Astrocyte (in vitro differentiated cells and primary cell): ENCODE results near the gene CABP1. TPM values are rescaled to one million over a fixed set of nuclear protein-coding genes. Genes with fewer than 3 reads are reported as not detected.
A peak's percentile ranks its signal among the peaks of the same experiment; 100 is the strongest.

ENCODE experiments used
- DNase-seq: peaks from one replicate; pipeline ENCODE4 v3.0.0-alpha.2; 2010; ENCODE audit warnings: low read depth
- FAIRE-seq: peaks from 2 replicates; lab custom pipeline; 2011; peaks lifted over from hg19 to GRCh38; lab: Jason Lieb, UNC
- H2AFZ ChIP-seq: 2 replicates; pipeline ENCODE4 v1.6.0; 2012; ENCODE audit warnings: low read depth, low read length, inconsistent platforms
- H3K27ac ChIP-seq: 2 replicates; pipeline ENCODE4 v1.5.1; 2011; ENCODE audit warnings: low read depth, low read length, inconsistent platforms
- H3K27me3 ChIP-seq: 2 replicates; pipeline ENCODE4 v1.6.0; 2011; ENCODE audit warnings: low read length, inconsistent platforms; ENCODE audit not compliant: insufficient read depth
- H3K36me3 ChIP-seq: 2 replicates; pipeline ENCODE4 v1.5.1; 2011; ENCODE audit warnings: low read length, inconsistent platforms; ENCODE audit not compliant: insufficient read depth
- H3K4me1 ChIP-seq: 2 replicates; pipeline ENCODE4 v1.5.1; 2011; ENCODE audit warnings: low read length, inconsistent platforms; ENCODE audit not compliant: insufficient read depth
- H3K4me2 ChIP-seq: 2 replicates; pipeline ENCODE4 v1.6.0; 2012; ENCODE audit warnings: low read length, inconsistent platforms
- H3K4me3 ChIP-seq: 2 replicates; pipeline ENCODE4 v1.5.1; 2011; ENCODE audit warnings: low read depth, mild to moderate bottlenecking, low read length, inconsistent platforms; ENCODE audit not compliant: insufficient read depth
- H3K79me2 ChIP-seq: 2 replicates; pipeline ENCODE4 v1.6.0; 2012; ENCODE audit warnings: mild to moderate bottlenecking, low read length, inconsistent platforms; ENCODE audit not compliant: insufficient read depth
- H3K9ac ChIP-seq: 2 replicates; pipeline ENCODE4 v1.6.0; 2012; ENCODE audit warnings: mild to moderate bottlenecking, low read length, inconsistent platforms
- H3K9me3 ChIP-seq: 2 replicates; pipeline ENCODE4 v1.5.1; 2012; ENCODE audit warnings: low read depth, mild to moderate bottlenecking, low read length, inconsistent platforms; ENCODE audit not compliant: insufficient read depth
- H4K20me1 ChIP-seq: 2 replicates; pipeline ENCODE4 v1.6.0; 2012; ENCODE audit warnings: low read length, inconsistent platforms; ENCODE audit not compliant: insufficient read depth
- H3K27ac Mint-ChIP-seq: one replicate; pipeline ENCODE4 v1.8.0; 2021; ENCODE audit warnings: mild to moderate bottlenecking, mixed read lengths; ENCODE audit not compliant: unreplicated experiment
- H3K27me3 Mint-ChIP-seq: one replicate; pipeline ENCODE4 v1.8.0; 2021; ENCODE audit warnings: low read depth, mixed read lengths; ENCODE audit not compliant: unreplicated experiment
- H3K36me3 Mint-ChIP-seq: one replicate; pipeline ENCODE4 v1.8.0; 2021; ENCODE audit warnings: low read depth, mixed read lengths; ENCODE audit not compliant: unreplicated experiment
- H3K4me1 Mint-ChIP-seq: one replicate; pipeline ENCODE4 v1.8.0; 2021; ENCODE audit warnings: low read depth, mixed read lengths; ENCODE audit not compliant: unreplicated experiment
- H3K4me3 Mint-ChIP-seq: one replicate; pipeline ENCODE4 v1.8.0; 2021; ENCODE audit warnings: mild to moderate bottlenecking, moderate library complexity, mixed read lengths; ENCODE audit not compliant: unreplicated experiment
- H3K9me3 Mint-ChIP-seq: one replicate; pipeline ENCODE4 v1.8.0; 2021; ENCODE audit warnings: mild to moderate bottlenecking, mixed read lengths; ENCODE audit not compliant: unreplicated experiment
- EZH2 ChIP-seq: IDR thresholded peaks from 2 replicates; pipeline ENCODE4 v1.6.1; 2012; ENCODE audit warnings: mild to moderate bottlenecking, low read length, inconsistent platforms; ENCODE audit not compliant: insufficient read depth
- total RNA-seq: library from RNA; stranded (reverse); gene quantifications from 2 replicates; pipeline ENCODE4 v1.2.1, GENCODE V29; 2021
- TF ChIP-seq, protein P1 (sequence below): IDR thresholded peaks from 2 replicates; pipeline ENCODE4 v1.5.1; 2011; ENCODE audit warnings: low read depth, mild to moderate bottlenecking, inconsistent platforms, low read length, moderate library complexity; ENCODE audit not compliant: insufficient read depth

The CABP1 gene
- total RNA-seq, 1 donor from 2014 or later = 0.30 TPM

DNA sequence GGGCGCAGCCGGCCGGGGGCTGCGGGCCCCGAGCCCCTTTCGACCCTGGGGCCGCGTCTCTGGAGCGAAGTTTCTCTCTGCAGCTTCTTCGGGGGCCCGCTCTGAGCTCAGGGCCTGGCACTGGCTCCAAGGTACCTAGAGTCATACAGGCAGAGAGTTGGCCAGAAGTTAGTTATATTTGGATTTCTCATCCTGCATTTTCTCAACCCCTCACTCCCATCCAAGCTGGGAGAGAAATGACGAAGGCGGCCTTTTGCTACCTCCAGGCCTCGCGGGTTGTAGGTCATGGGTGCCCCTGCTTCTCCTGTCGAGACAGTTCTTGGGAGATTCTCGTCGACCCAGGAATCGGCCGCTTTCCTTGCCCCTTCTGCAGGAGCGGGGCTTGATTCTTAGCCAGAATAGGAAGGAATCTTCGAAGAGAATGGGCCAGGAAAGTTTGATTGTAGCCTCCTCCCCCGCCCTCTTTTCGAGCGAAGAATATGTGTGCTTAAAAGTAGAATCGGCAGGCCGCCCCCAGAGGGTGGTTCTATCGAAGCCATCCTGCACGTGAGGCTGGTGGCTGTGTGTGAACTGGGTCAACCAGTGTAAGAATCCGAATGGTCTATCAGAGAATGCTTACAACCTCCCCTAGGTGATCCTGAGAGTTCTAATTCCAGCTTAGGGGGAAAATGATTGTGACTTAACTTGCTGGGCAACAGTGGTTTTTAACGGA lies 47.3 kb downstream of the CABP1 start:
- Mint-ChIP-seq H3K27me3 (no peaks in the 10 kb centered on the region), H3K36me3 (no peaks in the 10 kb centered on the region), H3K4me3 (peak overlapping the region; percentile 95), H3K9me3 (no peaks in the 10 kb centered on the region), H3K4me1 (peaks cover 20% of the 10 kb centered on the region), H3K27ac (peak overlapping the region; percentile 66)
- TF ChIP-seq EZH2 = no peak
- TF ChIP-seq, protein P1, sequence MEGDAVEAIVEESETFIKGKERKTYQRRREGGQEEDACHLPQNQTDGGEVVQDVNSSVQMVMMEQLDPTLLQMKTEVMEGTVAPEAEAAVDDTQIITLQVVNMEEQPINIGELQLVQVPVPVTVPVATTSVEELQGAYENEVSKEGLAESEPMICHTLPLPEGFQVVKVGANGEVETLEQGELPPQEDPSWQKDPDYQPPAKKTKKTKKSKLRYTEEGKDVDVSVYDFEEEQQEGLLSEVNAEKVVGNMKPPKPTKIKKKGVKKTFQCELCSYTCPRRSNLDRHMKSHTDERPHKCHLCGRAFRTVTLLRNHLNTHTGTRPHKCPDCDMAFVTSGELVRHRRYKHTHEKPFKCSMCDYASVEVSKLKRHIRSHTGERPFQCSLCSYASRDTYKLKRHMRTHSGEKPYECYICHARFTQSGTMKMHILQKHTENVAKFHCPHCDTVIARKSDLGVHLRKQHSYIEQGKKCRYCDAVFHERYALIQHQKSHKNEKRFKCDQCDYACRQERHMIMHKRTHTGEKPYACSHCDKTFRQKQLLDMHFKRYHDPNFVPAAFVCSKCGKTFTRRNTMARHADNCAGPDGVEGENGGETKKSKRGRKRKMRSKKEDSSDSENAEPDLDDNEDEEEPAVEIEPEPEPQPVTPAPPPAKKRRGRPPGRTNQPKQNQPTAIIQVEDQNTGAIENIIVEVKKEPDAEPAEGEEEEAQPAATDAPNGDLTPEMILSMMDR = no peak
- H3K27ac ChIP-seq = peak overlapping the region; percentile 67
- H3K79me2 ChIP-seq = peaks cover 57% of the 10 kb centered on the region
- H3K9ac ChIP-seq = peak overlapping the region; percentile 88
- peak overlapping the region; percentile 80 for H2AFZ ChIP-seq
- no peak for DNase-seq
- H4K20me1 ChIP-seq = peaks cover 52% of the 10 kb centered on the region
- no peaks in the 10 kb centered on the region for H3K36me3 ChIP-seq
- peak overlapping the region; percentile 75 for H3K4me3 ChIP-seq
- H3K9me3 ChIP-seq = no peaks in the 10 kb centered on the region
- no peak for FAIRE-seq
- peak overlapping the region; percentile 92 for H3K4me2 ChIP-seq
- no peaks in the 10 kb centered on the region for H3K27me3 ChIP-seq
- peaks cover 13% of the 10 kb centered on the region for H3K4me1 ChIP-seq

DNA sequence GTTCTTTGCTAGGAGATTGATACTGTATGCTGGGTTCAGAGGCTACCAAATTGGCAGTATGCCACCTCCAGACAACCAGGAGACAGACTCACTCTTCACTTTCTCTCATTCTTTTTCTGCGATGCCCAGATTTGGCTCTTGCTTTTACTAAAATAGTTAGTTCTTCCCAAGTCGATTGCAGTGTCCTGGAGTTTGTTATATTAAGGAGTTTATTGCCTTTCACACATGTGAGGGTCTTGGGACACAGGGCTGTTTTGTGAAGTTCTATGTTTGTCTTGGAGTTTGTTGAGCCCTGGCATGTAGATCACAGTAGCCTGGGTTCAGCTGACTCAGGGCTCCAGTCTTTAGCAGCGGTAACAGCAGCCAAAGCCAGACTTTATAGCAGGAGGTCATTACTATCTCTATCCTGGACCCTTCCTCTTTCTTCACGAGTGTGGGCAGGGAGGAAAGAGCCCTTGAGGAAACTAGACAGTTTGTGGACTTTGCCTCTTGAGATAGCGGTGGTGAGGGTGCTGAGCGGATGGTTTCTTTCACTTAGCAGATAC lies 48.2 kb downstream of the CABP1 start:
- H3K27me3 ChIP-seq = no peaks in the 10 kb centered on the region
- no peak for FAIRE-seq
- peaks cover 61% of the 10 kb centered on the region for H4K20me1 ChIP-seq

More for the DNA sequence above, 48.2 kb downstream of the CABP1 start:
- H3K4me3 ChIP-seq = peak overlapping the region; percentile 75
- Mint-ChIP-seq H3K9me3 (no peaks in the 10 kb centered on the region), H3K27me3 (no peaks in the 10 kb centered on the region), H3K27ac (peak overlapping the region; percentile 35), H3K4me3 (peak overlapping the region; percentile 95), H3K4me1 (peaks cover 25% of the 10 kb centered on the region), H3K36me3 (peaks cover 3% of the 10 kb centered on the region)
- H3K27ac ChIP-seq = no peak overlapping the region
- peaks cover 2% of the 10 kb centered on the region for H3K36me3 ChIP-seq
- H3K4me1 ChIP-seq = peaks cover 13% of the 10 kb centered on the region
- no peak for TF ChIP-seq EZH2
- TF ChIP-seq, protein P1 = no peak
- H3K9ac ChIP-seq = peak overlapping the region; percentile 88
- no peak overlapping the region for H2AFZ ChIP-seq
- peak; percentile 27 for DNase-seq
- H3K4me2 ChIP-seq = peak overlapping the region; percentile 92
- no peaks in the 10 kb centered on the region for H3K9me3 ChIP-seq
- H3K79me2 ChIP-seq = peaks cover 65% of the 10 kb centered on the region
